Amniotic stem cell (primary cell): ENCODE results near the gene CD40.
"Not testable (repeated sequence)": the region's sequence is repeated elsewhere in the genome, so short reads cannot be mapped to it uniquely, and the experiment has no call there.

Experiments
- DNase-seq: peaks from one replicate; lab custom pipeline; 2025; lab: John Stamatoyannopoulos, UW

CD40 gene

GRCh38 chr20:46093531-46093930 lies 24.6 kb upstream of the CD40 start:
- no peak for DNase-seq

- DNase-seq = no peak
Observed at GRCh38 chr20:46099491-46100287, 18.4 kb upstream of the CD40 start.

GRCh38 chr20:46100444-46100843 lies 17.7 kb upstream of the CD40 start:
- not testable (repeated sequence) for DNase-seq

DNA sequence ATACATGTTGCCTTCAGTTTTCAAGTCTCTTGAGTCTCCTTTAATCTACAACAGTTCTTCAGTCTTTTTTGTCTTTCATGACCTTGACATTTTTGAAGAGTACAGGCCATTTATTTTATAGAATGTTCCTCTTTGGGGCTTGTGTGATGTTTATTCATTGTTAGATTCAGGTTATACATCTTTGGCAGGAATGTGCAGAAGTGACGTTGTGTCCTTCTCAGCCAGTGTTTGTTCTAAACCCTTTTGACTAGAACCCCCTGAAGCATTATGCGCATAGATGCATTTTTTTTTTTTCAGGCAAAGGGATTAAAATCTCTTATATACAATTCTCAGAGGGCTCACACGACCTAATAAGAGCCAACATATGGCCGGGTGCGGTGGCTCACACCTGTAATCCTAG lies 17.1 kb upstream of the CD40 start:
- DNase-seq = no peak

DNA sequence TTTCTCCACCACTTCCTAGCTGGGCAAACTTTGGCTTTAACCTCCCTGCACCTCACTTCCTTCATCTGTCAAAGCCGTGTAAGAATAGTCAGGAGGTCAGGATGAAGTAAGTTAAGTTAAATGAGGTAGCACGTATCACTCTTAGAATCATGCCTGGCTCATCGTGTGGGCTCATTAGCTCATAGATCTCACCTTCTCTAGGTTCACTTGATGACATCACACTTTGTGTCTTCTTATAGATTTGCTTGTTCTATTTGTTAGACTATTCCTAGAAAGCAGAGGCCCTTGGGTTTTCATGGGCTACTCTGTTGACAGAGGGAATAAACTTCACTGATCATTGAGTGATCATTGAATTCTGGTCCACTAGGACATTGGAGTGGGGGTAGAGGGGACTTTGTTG lies 16.2 kb upstream of the CD40 start:
- no peak for DNase-seq

GRCh38 chr20:46102940-46103339 lies 15.2 kb upstream of the CD40 start:
- DNase-seq = no peak

GRCh38 chr20:46104262-46104661 lies 13.9 kb upstream of the CD40 start:
- DNase-seq = no peak

DNA sequence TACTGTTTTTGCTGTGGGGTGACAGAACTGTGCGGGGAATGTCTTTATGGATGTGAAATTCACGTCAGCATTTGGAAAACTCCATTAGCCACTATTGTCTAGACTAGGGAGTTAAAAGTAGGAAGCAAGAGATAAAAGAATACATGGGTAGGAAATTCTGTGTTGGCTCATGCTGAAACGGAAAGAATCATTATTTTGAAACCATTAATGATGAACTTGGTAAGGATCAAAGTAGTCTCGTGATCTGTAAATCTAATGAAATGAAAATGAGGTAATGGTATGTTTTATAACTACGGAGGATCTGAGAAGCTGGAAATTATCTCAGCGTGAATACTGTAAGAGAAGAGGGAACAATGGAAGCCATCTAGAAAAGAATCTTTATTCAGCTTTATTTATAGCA lies 11.1 kb upstream of the CD40 start:
- no peak for DNase-seq

DNA sequence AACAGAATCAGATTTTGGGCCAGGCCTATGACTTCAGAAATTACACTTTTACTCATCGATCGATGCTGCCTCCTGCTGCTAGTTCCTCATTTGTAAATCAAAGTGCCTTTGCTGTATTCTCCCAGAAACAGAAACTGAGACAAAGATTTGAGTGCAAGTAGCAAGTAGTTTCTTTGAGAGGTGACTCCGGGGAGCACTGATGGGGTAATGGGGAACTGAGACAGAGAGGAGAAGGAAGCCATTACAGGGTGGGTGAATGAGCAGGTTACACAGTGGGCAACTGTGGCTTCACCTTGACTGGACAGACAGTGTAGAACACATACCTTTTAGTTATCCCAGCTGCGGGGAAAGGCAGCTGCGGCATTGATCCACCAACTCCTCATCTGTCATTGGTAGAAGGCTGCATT lies 9.7 kb upstream of the CD40 start:
- DNase-seq = no peak

DNA sequence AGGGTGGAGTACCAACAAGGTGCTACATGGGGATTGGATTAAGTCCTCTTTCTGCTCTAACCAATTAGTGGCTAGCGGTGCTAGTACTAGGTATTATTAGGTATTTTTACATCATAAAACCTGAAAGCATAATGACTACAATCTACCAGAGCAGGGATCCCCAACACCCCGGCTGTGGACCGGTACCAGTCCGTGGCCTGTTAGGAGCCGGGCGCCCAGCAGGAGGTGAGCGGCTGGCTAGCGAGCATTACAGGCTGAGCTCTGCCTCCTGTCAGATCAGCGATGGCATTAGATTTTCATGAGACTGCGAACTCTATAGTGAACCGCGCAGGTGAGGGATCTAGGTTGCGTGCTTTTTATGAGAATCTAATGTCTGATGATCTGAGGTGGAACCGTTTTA lies 9.1 kb upstream of the CD40 start:
- DNase-seq = no peak

- DNase-seq = no peak
Observed at GRCh38 chr20:46111028-46111835, 6.9 kb upstream of the CD40 start.

GRCh38 chr20:46111836-46112212 lies 6.3 kb upstream of the CD40 start:
- no peak for DNase-seq

GRCh38 chr20:46112430-46113112 lies 5.5 kb upstream of the CD40 start:
- DNase-seq = no peak

- no peak for DNase-seq
Observed at GRCh38 chr20:46113113-46113470, 5.0 kb upstream of the CD40 start.

GRCh38 chr20:46114449-46114848 lies 3.7 kb upstream of the CD40 start:
- DNase-seq = no peak

DNA sequence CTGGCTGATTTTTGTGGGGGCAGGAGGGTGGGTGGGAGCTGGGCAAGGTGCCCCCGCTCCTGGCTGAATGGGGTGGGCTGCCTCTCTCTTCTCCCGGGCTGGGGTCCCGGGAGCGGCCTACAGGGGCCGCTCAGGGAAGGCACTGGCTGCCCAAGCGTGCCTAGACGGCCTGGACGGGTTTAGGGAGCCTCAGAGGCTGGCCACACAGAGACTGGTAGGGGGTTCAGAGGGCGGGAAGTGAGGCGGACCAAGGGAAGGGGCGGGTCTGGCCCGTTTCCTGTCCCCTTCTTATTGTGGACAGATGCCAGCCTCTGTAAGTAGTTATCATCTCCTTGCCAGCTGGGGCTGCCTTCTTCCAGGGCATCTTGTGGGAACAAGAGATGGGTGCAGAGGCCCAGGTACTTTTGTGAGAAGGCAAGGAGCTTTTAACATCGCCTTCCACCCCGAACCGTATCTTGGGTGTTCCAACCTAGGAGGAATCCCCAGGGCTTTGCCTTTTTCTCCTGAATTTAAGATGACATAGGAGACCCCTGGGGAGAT lies 437 bp downstream of the CD40 start:
- DNase-seq = no peak

GRCh38 chr20:46119028-46119546 lies 973 bp downstream of the CD40 start:
- no peak for DNase-seq

DNA sequence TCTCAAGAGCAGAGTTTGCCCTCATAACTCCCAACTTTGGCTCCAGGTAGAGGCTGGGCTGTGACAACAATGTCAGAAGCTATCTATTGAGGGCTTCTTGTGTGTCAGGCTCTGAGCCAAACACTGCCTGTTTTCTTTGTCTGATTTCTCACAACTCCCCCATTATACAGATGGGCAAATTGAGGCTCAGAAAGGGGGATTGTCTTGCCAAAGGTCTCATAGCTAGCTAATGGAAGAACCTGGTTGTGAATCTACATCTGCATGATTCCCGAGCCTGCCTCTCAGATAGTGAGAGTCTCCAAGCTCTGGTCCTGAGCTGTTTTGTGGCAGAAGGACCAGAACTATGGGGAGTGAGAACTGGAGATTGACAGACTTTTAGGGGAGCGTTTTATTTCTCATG lies 1.4 kb downstream of the CD40 start:
- no peak for DNase-seq

DNA sequence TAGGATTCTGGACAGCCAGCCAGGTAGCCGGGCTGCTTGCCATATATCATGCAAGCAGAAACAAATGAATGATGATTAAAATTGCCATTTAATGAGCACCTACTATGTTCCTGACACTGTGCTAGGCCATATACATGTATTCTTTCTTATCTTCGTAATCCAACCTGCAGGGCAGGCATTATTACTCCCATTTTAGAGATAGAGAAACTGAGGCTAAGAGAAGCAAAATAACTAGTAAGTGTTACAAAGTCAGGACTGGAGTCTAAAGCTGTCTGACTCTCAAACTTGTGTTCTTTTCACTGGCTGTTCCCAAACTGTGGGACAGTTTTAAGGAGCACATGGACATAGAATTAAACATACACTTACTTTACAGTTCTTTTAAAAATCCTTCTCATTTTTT lies 2.0 kb downstream of the CD40 start:
- no peak for DNase-seq

DNA sequence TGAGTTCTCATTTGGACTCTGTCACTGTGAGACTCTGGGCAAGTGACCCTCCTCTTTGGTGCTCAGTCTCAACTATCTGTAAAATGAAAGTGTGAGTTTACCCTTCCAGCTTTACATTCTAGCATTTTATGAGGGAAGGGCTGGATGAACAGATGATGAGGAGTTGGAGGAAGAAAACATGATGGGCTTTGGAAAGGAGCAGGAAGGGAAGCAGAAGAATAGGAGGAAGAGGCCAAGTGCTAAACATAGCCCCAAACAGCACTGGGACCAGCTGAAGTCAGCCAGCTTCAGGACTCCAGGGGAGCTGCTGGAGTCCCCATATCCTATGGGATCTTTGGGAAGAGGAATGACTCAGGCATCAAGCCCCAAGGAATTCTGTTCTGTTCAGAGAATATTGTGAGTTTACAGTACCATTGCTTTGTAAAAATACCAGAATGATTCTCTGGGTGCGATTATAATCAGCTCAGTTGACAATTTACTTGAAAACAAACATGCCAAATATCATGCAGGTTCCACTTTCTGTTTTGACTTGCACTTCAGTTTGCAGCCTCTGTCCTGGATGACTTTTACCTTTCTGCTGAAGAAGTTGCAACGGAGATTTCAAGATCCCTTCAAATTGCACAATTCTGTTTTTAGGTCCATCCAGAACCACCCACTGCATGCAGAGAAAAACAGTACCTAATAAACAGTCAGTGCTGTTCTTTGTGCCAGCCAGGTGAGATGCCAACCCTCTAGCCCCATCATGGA lies 3.2 kb downstream of the CD40 start:
- DNase-seq = no peak

DNA sequence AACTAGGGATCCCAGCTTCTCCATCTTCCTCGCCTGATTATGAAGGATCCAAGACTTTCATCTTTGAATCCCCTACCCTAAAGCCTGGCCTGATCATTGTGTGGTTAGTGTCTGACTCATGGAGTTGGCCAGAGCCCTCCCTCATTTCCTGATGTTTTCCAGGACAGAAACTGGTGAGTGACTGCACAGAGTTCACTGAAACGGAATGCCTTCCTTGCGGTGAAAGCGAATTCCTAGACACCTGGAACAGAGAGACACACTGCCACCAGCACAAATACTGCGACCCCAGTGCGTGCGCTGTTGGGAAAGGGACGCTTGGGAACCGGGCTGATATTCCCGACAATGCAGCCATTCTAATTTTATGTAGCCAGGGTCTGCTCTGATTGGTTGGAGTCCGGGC lies 4.0 kb downstream of the CD40 start:
- DNase-seq = no peak
